Mucosa of stomach (tissue), 1 donor: Measurements from ENCODE around the gene ERICH3.

Experiments
- H3K27me3 ChIP-seq: one replicate; pipeline ENCODE4 v1.7.0; 2013; ENCODE audit warnings: mild to moderate bottlenecking, low read length; ENCODE audit not compliant: control insufficient read depth, insufficient read depth
- H3K36me3 ChIP-seq: one replicate; pipeline ENCODE4 v1.7.0; 2013; ENCODE audit warnings: low read length; ENCODE audit not compliant: control insufficient read depth, insufficient read depth
- H3K4me1 ChIP-seq: one replicate; pipeline ENCODE4 v1.7.0; 2013; ENCODE audit warnings: mild to moderate bottlenecking, low read length; ENCODE audit not compliant: control insufficient read depth, insufficient read depth
- H3K4me3 ChIP-seq: one replicate; pipeline ENCODE4 v1.7.0; 2013; ENCODE audit warnings: low read length
- H3K9ac ChIP-seq: one replicate; pipeline ENCODE4 v1.7.0; 2013; ENCODE audit warnings: mild to moderate bottlenecking, low read length, moderate library complexity
- H3K9me3 ChIP-seq: one replicate; pipeline ENCODE4 v1.7.0; 2013; ENCODE audit warnings: mild to moderate bottlenecking, low read length, moderate library complexity; ENCODE audit not compliant: control insufficient read depth
- donor health status: Pancreatic carcinoma.

The ERICH3 gene

GRCh38 chr1:74528123-74528522, 145.5 kb downstream of the ERICH3 start:
- Histone ChIP-seq H3K9me3 (no peaks in the 10 kb centered on the region), H3K9ac (no peak overlapping the region), H3K4me3 (no peak overlapping the region), H3K4me1 (no peaks in the 10 kb centered on the region), H3K27me3 (no peaks in the 10 kb centered on the region), H3K36me3 (no peaks in the 10 kb centered on the region)

DNA sequence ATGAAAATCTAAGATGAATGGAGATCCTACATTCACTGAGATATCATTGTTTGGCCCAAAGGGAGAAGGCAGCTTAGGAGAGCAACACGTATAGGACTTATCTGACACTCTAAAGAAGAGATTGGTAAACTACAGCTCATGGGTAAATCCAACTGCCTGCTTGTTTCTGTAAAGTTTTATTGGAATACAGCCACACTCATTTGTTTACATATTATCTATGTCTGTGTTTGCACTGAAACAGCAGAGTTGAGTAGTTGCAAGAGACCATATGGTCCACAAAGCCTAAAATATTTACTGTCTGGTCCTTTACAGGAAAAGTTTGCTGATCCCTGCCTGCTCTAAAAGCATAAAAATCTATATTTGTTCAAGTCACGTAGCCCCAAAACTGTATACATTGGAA, 146.9 kb downstream of the ERICH3 start:
- Histone ChIP-seq H3K36me3 (no peaks in the 10 kb centered on the region), H3K4me3 (no peak overlapping the region), H3K27me3 (no peaks in the 10 kb centered on the region), H3K9ac (no peak overlapping the region), H3K4me1 (no peaks in the 10 kb centered on the region), H3K9me3 (no peaks in the 10 kb centered on the region)

GRCh38 chr1:74523873-74524480, 149.6 kb downstream of the ERICH3 start:
- H3K36me3 ChIP-seq = no peaks in the 10 kb centered on the region
- no peaks in the 10 kb centered on the region for H3K9me3 ChIP-seq
- H3K4me3 ChIP-seq = no peak overlapping the region
- H3K9ac ChIP-seq = no peak overlapping the region
- no peaks in the 10 kb centered on the region for H3K27me3 ChIP-seq
- no peaks in the 10 kb centered on the region for H3K4me1 ChIP-seq

GRCh38 chr1:74522148-74522547, 151.4 kb downstream of the ERICH3 start:
- no peaks in the 10 kb centered on the region for H3K27me3 ChIP-seq
- H3K4me3 ChIP-seq = no peak overlapping the region
- no peaks in the 10 kb centered on the region for H3K4me1 ChIP-seq
- no peaks in the 10 kb centered on the region for H3K9me3 ChIP-seq
- H3K9ac ChIP-seq = no peak overlapping the region
- no peaks in the 10 kb centered on the region for H3K36me3 ChIP-seq
